Adrenal gland (tissue), 12 donors: ENCODE measurements around the gene SELENBP1. TPM values are rescaled to one million over a fixed set of nuclear protein-coding genes. Genes with fewer than 3 reads are reported as not detected.

Experiments
- DNase-seq, 7 donors: peaks; one replicate each; pipeline ENCODE4 v3.0.0-alpha.2; 2019 to 2020
- H3K27ac ChIP-seq, 5 donors: fragments of 200-600 bp; sonication (generic) in 4 of 5; 1 replicate in 3 of 5; 2 replicates in 2 of 5; pipeline versions ENCODE4 v1.5.1 to v1.8.0; 2016 to 2020; ENCODE audit warnings: mild to moderate bottlenecking in 1 of 5
- H3K27me3 ChIP-seq: fragments of 200-600 bp; 2 replicates; pipeline ENCODE4 v1.8.0; 2021
- H3K36me3 ChIP-seq, 2 donors: fragments of 200-600 bp; replicated peaks in 1 of 2; 1 replicate in 1 of 2; 2 replicates in 1 of 2; pipeline versions ENCODE4 v1.5.1 to v1.8.0; 2018 to 2022
- H3K4me1 ChIP-seq, 2 donors: fragments of 200-600 bp; replicated peaks in 1 of 2; 1 replicate in 1 of 2; 2 replicates in 1 of 2; pipeline versions ENCODE4 v1.5.1 to v1.8.0; 2018 to 2021
- H3K4me3 ChIP-seq, 4 donors: fragments of 200-600 bp; sonication (generic) in 3 of 4; one replicate each; pipeline ENCODE4 v1.5.1; 2016 to 2018
- H3K9me3 ChIP-seq, 3 donors: fragments of 200-600 bp; sonication (generic) in 1 of 3; replicated peaks in 1 of 3; 1 replicate in 2 of 3; 2 replicates in 1 of 3; pipeline versions ENCODE4 v1.5.1 to v1.8.0; 2016 to 2021
- CTCF ChIP-seq, 6 experiments: fragments of 450-650 bp in 4 of 6; fragments of 200-600 bp in 2 of 6; sonication (generic) in 1 of 6; IDR thresholded peaks; 1 replicate in 5 of 6; 2 replicates in 1 of 6; pipeline versions ENCODE4 v1.5.1 to v1.8.0; 2016 to 2021; ENCODE audit warnings: antibody characterized with exemption in 6 of 6, mild to moderate bottlenecking in 2 of 6, moderate library complexity in 1 of 6
- POLR2A ChIP-seq, 2 donors: fragments of 450-650 bp; IDR thresholded peaks; one replicate each; pipeline ENCODE4 v1.6.1; 2017; ENCODE audit warnings: antibody characterized with exemption in 2 of 2, mild to moderate bottlenecking in 2 of 2, moderate library complexity in 1 of 2
- WGBS, 4 donors: extraction: QIAGEN DNeasy Blood & Tissue Kit in 2 of 4; methylation state at CpG; one replicate each; pipeline versions ENCODE4 v1.1.5 to v1.1.7; 2013 to 2017; 5-methylcytosine and 5-hydroxymethylcytosine counted together
- intact Hi-C, 2 donors: fragments of 100-400 bp; cut with DNase I; formaldehyde crosslinking; loops; one replicate each; pipeline versions ENCODE4 v1.14.1 to v1.15.0; 2022 to 2023
- polyA plus RNA-seq, 3 donors: library from polyadenylated mRNA; stranded (reverse); fragments of 200-250 nt in 2 of 3; fragments of 350-450 nt in 1 of 3; fragmentation: Illumina TruSeq in 1 of 3; extraction: RNeasy Lipid Tissue Mini Kit (QIAGEN cat#74804) in 1 of 3; gene quantifications; one replicate each; pipeline ENCODE4 v1.2.3, GENCODE V29; 2013 to 2014
- total RNA-seq, 9 donors: library from RNA; depleted of rRNA in 4 of 9; stranded (reverse); fragments of >200 nt in 4 of 9; fragments of 120-200 nt in 1 of 9; fragmentation: NEBNext Ultra II Directional in 1 of 9; extraction: Animal tissue kit (Norgen Biotek cat#: 25700) in 1 of 9; gene quantifications; one replicate each; pipeline versions ENCODE4 v1.1.0 to v1.2.4, GENCODE V29; 2013 to 2023
- donor health status: healthy with polysubstance abuse.
- donor health status: Bipolar disorder and iron deficiency.
- donor health status: DM: yes; HTN: yes; CAD: no.
- donor health status: DM: no; HTN: no; CAD: no.
- donor health status: DM: no; HTN: no; CAD: no.
- donor health status: DM: yes; HTN: yes; CAD: no.

Gene SELENBP1
- total and polyA plus RNA-seq, 12 donors: 11.0 to 61.8 (median 34.3) TPM

- Histone ChIP-seq H3K4me1 (peaks cover 37 to 42% of the 10 kb centered on the region in 2 donors), H3K27me3 (no peaks in the 10 kb centered on the region), H3K9me3 (no peaks in the 10 kb centered on the region), H3K4me3 (no peak overlapping the region), H3K27ac (peak overlapping the region in 1 of 5 donors; percentile 32), H3K36me3 (peaks cover 0 to 47% of the 10 kb centered on the region in 2 donors)
- DNase-seq: no peak
- WGBS, 4 donors: 90 to 94% (median 93%) methylated on average over 9 to 17 of the region's 17 CpGs
- intact Hi-C loops: no loop called here
- no peak for TF ChIP-seq POLR2A (IDR thresholded peaks at IDR 0.05)
- TF ChIP-seq CTCF (IDR thresholded peaks at IDR 0.05): no peak
These were observed 56.8 kb downstream of the SELENBP1 start for GRCh38 chr1:151315565-151316235.

Other genes with a start within 250 kb of the SELENBP1 start
- 1 to 10 TPM in 8 of 9 donors, under 1 TPM in 1; 0.66 to 7.1 (median 3.6) TPM for gene SEMA6C, start 226.1 kb downstream of the SELENBP1 start, total RNA-seq
- 10 to 100 TPM in 2 of 3 donors, under 1 TPM in 1; 0.88 to 40.5 (median 14.9) TPM for gene SEMA6C, start 226.1 kb downstream of the SELENBP1 start, polyA plus RNA-seq
- 10 to 100 TPM in 3 of 9 donors, 1 to 10 TPM in 6; 1.4 to 18.3 (median 6.4) TPM for gene TNFAIP8L2, start 216.1 kb downstream of the SELENBP1 start, total RNA-seq
- 10 to 100 TPM in 2 of 3 donors, 1 to 10 TPM in 1; 3.3 to 19.9 (median 15.2) TPM for gene TNFAIP8L2, start 216.1 kb downstream of the SELENBP1 start, polyA plus RNA-seq
- 10 to 100 TPM in 7 of 9 donors, 1 to 10 TPM in 2; 7.9 to 21.5 (median 14.6) TPM for gene LYSMD1, start 206.8 kb downstream of the SELENBP1 start, total RNA-seq
- gene LYSMD1, start 206.8 kb downstream of the SELENBP1 start, polyA plus RNA-seq: 10 to 100 TPM in 1 of 3 donors, 1 to 10 TPM in 2; 4.4 to 12.8 (median 9.1) TPM
- gene SCNM1, start 206.6 kb downstream of the SELENBP1 start, total RNA-seq: 10 to 100 TPM; 16.4 to 51.7 (median 33.0) TPM
- gene SCNM1, start 206.6 kb downstream of the SELENBP1 start, polyA plus RNA-seq: 10 to 100 TPM; 47.2 to 89.0 (median 83.2) TPM
- gene TMOD4, start 196.7 kb downstream of the SELENBP1 start, total RNA-seq: 1 to 10 TPM in 1 of 9 donors, under 1 TPM in 2, not detected in 6; 0.28 to 1.2 (median 0.60) TPM
- under 1 TPM in 2 of 3 donors, not detected in 1; 0.84 to 0.88 TPM for gene TMOD4, start 196.7 kb downstream of the SELENBP1 start, polyA plus RNA-seq
- gene VPS72, start 182.5 kb downstream of the SELENBP1 start, total RNA-seq: 10 to 100 TPM; 30.0 to 57.1 (median 39.1) TPM
- gene VPS72, start 182.5 kb downstream of the SELENBP1 start, polyA plus RNA-seq: 10 to 100 TPM; 33.1 to 54.4 (median 41.3) TPM
- gene PIP5K1A, start 174.2 kb downstream of the SELENBP1 start, total RNA-seq: 10 to 100 TPM; 28.8 to 61.7 (median 47.1) TPM
- 10 to 100 TPM; 31.2 to 46.1 (median 43.7) TPM for gene PIP5K1A, start 174.2 kb downstream of the SELENBP1 start, polyA plus RNA-seq
- 100 to 1,000 TPM in 8 of 9 donors, 10 to 100 TPM in 1; 99.5 to 380 (median 144) TPM for gene PSMD4, start 118.0 kb downstream of the SELENBP1 start, total RNA-seq
- 100 to 1,000 TPM; 200 to 323 (median 250) TPM for gene PSMD4, start 118.0 kb downstream of the SELENBP1 start, polyA plus RNA-seq
- gene ZNF687, start 90.4 kb downstream of the SELENBP1 start, total RNA-seq: 10 to 100 TPM; 11.1 to 38.3 (median 32.4) TPM
- gene ZNF687, start 90.4 kb downstream of the SELENBP1 start, polyA plus RNA-seq: 10 to 100 TPM in 1 of 3 donors, 1 to 10 TPM in 2; 7.5 to 18.5 (median 9.5) TPM
- gene PI4KB, start 45.3 kb downstream of the SELENBP1 start, total RNA-seq: 10 to 100 TPM; 57.7 to 83.5 (median 66.3) TPM
- gene PI4KB, start 45.3 kb downstream of the SELENBP1 start, polyA plus RNA-seq: 10 to 100 TPM; 30.8 to 56.6 (median 37.6) TPM
- gene RFX5, start 25.5 kb downstream of the SELENBP1 start, total RNA-seq: 10 to 100 TPM; 37.2 to 82.5 (median 57.1) TPM
- gene RFX5, start 25.5 kb downstream of the SELENBP1 start, polyA plus RNA-seq: 10 to 100 TPM; 22.6 to 38.0 (median 37.9) TPM
- 100 to 1,000 TPM; 204 to 634 (median 299) TPM for gene PSMB4, start 26.9 kb upstream of the SELENBP1 start, total RNA-seq
- 100 to 1,000 TPM; 364 to 544 (median 406) TPM for gene PSMB4, start 26.9 kb upstream of the SELENBP1 start, polyA plus RNA-seq
- 100 to 1,000 TPM in 1 of 9 donors, 10 to 100 TPM in 8; 24.0 to 117 (median 60.8) TPM for gene POGZ, start 86.8 kb upstream of the SELENBP1 start, total RNA-seq
- gene POGZ, start 86.8 kb upstream of the SELENBP1 start, polyA plus RNA-seq: 10 to 100 TPM; 41.2 to 85.0 (median 63.0) TPM
- gene CGN, start 138.7 kb upstream of the SELENBP1 start, total RNA-seq: 1 to 10 TPM in 3 of 9 donors, under 1 TPM in 6; 0.06 to 5.8 (median 0.78) TPM
- 1 to 10 TPM in 1 of 3 donors, under 1 TPM in 2; 0.77 to 3.2 (median 0.86) TPM for gene CGN, start 138.7 kb upstream of the SELENBP1 start, polyA plus RNA-seq
- gene TUFT1, start 167.6 kb upstream of the SELENBP1 start, total RNA-seq: 10 to 100 TPM in 3 of 9 donors, 1 to 10 TPM in 6; 5.5 to 18.5 (median 9.2) TPM
- gene TUFT1, start 167.6 kb upstream of the SELENBP1 start, polyA plus RNA-seq: 10 to 100 TPM in 1 of 3 donors, 1 to 10 TPM in 2; 6.8 to 17.9 (median 9.0) TPM
- 10 to 100 TPM; 20.0 to 46.7 (median 32.5) TPM for gene SNX27, start 239.3 kb upstream of the SELENBP1 start, total RNA-seq
- gene SNX27, start 239.3 kb upstream of the SELENBP1 start, polyA plus RNA-seq: 10 to 100 TPM in 2 of 3 donors, 1 to 10 TPM in 1; 6.0 to 21.8 (median 10.9) TPM